GM21381 (cell line): ENCODE measurements around the gene NLRP4.

Source experiments
- ATAC-seq: cut with Tn5 transposase; IDR thresholded peaks from one replicate; pipeline ENCODE4 v1.9.1; 2021; ENCODE audit warnings: mild to moderate bottlenecking, moderate library complexity; ENCODE audit not compliant: unreplicated experiment

Gene NLRP4, protein sequence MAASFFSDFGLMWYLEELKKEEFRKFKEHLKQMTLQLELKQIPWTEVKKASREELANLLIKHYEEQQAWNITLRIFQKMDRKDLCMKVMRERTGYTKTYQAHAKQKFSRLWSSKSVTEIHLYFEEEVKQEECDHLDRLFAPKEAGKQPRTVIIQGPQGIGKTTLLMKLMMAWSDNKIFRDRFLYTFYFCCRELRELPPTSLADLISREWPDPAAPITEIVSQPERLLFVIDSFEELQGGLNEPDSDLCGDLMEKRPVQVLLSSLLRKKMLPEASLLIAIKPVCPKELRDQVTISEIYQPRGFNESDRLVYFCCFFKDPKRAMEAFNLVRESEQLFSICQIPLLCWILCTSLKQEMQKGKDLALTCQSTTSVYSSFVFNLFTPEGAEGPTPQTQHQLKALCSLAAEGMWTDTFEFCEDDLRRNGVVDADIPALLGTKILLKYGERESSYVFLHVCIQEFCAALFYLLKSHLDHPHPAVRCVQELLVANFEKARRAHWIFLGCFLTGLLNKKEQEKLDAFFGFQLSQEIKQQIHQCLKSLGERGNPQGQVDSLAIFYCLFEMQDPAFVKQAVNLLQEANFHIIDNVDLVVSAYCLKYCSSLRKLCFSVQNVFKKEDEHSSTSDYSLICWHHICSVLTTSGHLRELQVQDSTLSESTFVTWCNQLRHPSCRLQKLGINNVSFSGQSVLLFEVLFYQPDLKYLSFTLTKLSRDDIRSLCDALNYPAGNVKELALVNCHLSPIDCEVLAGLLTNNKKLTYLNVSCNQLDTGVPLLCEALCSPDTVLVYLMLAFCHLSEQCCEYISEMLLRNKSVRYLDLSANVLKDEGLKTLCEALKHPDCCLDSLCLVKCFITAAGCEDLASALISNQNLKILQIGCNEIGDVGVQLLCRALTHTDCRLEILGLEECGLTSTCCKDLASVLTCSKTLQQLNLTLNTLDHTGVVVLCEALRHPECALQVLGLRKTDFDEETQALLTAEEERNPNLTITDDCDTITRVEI

DNA sequence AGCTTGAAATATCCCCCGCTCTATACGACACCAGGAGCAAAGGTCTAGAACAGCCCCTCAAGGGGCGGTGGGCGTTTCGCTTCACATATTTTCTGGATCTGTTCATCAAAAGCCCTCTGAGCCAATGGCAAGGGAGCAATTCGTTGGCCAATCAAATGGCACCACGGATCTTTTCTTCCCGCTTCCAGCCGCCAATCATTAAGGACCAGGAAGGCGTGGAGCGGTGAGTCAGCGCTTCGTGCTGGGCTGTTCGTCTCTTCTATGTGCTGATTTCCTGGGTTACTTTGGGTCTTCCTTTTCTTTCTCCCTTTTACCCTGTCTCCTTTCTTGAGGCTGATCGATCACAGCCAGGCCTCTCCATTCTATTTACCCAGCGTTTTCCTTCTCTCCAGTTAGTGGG, at the start of gene NLRP4:
NLRP4 (plus strand) TSS at position 201 of the 400 bp plus-strand sequence. CDS start 15,541 bp downstream, outside the sequence.
- ATAC-seq: no peak

DNA sequence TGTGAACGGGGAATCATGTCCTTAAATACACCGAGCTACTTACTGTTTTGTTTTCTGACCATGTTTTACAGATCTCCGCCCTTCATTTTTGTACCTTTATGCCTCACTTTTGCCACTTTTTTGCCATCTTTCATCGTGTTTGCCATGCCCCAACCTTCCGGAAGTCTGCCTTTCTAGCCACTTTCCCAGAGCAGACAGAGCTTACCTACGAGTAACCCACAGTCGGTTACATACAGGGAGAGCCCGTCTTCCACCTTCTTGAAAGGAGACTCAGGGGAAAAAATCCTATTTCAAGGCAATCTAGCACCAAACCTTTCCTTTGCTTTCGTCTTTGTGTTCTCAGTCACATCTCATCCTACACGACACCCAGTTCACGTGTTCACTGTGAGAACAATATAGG, 41.3 kb upstream of the NLRP4 start:
- ATAC-seq: no peak

DNA sequence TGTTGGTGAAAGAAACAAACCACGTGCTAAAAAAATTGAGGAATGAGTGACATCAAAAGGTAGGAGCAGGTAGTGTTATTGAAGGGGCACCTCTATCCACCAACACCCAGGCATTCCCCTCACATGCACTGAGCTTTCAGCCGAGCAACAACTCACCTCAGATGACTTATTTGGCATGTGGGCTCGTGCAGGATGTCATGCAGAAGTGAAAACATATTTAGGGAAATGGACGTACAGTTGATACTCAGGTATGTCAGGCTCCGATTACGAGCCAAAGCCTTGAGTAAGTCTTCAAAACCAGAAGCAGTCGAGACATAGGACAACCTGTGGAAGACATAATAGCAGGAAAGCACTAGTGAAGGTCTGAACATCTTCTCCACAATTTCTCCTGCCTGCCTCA, 34.9 kb upstream of the NLRP4 start:
- no peak for ATAC-seq

DNA sequence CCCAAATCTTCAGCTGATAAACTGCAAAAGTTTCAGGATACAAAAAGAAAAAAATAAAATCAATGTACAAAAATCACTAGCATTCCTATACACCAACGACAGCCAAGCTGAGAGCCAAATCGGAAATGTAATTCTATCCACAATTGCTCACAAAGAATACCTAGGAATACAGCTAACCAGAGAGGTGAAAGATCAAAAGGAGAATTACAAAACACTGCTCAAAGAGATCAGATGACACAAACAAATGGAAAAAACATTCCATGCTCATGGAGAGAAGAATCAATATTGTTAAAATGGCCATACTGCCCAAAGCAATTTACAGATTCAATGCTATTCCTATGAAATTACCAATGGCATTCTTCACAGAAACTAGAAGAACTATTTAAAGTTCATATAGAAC, 34.1 kb upstream of the NLRP4 start:
- no peak for ATAC-seq

DNA sequence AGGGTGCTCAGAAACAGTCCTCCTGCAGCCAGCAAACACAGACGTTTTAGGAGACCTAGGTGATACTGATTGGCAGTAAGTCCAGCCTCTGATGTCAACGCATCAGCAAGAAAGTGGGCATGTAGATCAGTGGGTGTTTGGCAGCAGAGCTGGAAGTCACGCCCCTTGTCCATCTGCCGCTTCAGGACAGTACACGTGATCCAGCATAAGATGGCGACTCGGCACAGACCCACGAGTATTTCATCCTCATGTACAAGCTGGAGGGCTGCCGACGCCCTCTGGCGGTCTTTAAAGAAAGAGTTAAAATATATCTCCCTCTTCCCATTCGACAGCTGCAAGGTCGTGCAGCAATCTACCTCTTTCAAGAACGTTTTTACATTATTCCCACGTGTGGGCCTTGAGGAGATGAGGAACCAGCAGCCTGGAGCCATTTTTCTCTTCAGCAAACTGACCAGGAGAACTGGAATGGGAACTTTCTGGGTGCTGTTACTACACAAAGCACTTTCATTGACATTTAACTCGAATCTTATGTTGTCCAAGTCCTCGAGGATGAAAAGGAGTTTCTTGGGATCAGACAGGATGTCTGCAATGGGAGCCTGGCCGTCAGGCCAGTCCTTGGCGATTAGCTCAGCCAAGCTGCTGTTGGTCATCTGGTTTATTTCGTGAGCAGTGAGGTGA, 26.8 kb upstream of the NLRP4 start:
- no peak for ATAC-seq

DNA sequence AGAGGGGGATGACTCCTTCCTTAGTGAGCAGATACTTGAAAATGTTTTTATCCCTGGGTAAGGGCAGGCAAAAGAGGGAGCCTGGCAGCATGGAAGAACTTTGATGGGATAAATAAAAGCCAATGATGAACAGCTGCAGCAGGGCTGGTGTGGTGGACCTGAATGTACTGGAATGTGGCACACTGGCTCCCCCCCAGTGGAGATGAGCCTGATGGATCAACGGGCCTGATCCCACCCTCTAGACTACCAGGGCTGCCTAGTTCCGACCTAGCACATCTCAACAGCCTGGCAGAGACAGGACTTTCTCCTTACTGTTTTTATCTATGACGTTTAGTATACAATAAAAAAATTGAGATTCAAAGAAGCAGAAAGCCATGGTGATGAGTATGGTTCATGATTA, 25.0 kb upstream of the NLRP4 start:
- no peak for ATAC-seq

DNA sequence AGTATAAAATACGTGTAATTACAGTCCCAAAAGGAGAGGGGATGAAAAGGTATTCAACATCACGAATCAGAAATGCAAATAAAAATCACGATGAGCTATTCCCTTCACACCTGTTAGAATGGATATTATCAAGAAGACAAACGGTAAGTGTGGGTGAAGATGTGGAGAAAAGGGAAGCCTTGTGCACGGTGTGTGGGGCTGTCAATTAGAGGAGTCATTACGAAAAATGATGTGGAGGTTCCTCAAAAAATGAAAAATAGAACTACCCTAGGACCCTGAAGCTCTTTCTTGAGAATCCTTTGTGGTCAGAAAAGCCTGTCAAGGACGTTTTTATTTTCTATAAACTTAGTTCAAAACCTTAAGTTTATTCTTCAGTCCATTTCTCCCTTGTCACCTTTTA, 23.9 kb upstream of the NLRP4 start:
- ATAC-seq: no peak

DNA sequence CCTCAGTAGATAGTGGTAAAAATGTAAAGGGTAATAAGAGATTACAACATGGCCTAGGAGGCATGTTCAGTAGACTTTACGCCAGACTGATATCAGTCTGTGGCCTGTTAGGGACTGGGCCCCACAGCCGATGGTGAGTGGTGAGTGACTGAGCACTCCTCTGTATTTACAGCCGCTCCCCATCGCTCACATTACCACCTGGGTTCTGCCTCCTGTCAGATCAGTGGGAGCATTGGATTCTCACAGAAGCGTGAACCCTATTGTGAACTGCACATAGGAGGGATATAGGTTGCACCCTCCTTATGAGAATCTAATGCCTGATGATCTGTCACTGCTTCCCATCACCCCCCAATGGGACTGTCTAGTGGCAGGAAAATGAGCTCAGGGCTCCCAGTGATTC, 22.4 kb upstream of the NLRP4 start:
- ATAC-seq: no peak

DNA sequence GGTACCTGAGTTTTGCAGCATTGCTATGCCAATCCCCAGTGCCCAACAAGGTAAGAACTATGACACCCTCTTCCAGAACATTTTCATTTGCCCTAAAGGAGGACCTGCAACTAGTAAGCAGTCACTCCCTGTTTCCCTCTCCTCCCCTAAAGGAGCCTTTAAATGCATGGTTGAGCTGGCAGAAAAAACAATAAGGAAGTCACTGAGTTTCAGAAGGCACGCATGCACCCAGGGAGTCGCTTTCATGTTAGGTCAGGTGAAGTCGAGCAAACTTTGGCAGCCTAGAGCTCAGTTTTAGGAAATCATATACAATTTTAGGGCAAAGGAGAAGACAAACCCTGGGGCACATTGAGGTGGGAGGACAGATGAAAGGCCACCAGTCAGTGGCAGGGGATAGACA, 16.3 kb upstream of the NLRP4 start:
- no peak for ATAC-seq

DNA sequence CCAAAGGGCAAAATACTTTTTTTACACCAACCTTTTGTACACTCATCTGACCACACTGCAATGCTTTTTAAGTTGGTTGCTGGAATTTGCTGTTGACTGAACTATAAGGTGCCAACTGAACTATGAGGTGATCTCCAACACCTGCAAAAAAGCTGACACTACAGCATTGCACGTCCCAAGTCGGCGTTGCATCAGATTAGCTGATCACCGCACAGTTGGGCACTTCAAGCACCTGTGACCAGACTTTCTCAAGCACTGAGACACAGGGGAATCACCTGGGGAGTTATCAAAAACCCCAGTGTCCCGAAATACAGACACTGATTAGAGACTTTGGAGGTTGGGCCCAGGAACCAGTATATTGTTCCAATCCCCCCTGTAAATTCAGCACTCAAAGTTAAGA, 5.7 kb upstream of the NLRP4 start:
- no peak for ATAC-seq

DNA sequence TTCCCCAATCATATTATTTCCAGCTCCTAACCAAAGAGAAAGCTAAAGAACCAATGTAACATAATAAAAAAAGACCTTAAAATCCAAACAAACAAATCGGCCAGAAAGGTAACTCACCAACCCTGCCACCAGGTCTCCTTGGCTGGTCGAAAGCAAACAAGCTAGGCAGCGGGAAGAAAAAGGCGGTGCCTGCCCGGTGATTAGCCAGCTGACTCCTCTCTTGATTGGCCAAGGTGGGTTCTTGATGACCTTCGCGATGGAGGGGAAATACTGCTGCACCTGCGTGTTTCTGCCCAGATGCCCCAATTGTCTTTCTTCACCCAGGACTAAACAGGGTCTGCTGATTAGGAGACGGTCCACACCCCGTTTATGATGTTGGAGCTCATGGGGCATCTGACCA, 4.5 kb upstream of the NLRP4 start, which contains the start of gene NLRP11:
NLRP11 (minus strand) TSS at position 154 of the 400 bp plus-strand sequence. CDS start 13,825 bp downstream, outside the sequence.
- ATAC-seq: no peak

DNA sequence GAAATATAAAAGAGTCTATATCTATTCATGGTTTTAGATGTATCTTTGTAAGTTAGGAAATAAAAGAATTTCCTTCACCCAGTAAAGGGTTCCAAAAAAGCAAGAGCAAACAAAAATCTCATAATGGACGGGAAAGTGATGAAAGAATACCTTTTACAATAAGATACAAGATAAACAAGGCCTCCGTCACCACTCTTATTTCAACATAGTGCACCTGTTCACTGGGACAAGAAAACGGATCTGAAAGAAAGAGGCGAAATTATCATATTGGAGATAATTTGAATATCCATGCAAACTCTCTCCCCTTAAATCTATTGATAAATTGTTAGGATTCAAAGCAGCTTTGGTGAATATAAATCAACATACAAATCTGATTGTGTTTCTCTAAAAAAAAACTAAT, 3.7 kb upstream of the NLRP4 start:
- ATAC-seq: no peak

DNA sequence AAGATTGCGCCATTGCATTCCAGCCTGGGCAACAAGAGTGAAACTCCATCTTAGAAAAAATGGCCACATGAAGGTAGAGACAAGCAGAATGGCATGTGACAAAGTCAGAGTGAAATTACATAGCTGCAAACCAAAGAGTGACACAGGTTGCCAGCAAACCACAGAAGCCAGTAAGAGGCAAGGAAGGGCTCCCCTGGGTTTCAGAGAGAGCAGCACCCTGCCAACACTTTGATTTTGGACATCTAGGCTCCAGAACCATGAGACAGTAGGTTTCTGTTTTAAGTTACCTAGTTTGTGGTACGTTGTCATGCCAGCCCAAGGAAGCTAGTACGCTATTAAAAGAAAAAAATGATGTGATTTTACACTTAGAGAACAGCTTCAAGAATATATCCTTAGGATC, 1.9 kb downstream of the NLRP4 start:
- no peak for ATAC-seq

DNA sequence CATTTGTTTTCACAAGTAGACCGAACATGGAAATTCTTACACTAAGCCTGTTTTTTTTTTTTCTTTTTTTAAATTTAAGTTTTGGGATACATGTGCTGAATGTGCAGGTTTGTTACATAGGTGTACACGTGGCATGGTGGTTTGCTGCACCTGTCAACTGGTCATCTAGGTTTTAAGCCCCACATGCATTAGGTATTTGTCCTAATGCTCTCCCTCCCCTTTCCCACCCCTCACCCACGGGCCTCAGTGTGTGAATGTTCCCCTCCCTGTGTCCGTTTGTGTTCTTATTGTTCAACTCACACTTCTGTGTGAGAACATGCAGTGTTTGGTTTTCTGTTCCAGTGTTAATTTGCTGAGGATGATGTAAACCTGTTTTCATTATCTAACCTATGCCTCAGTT, 2.6 kb downstream of the NLRP4 start:
- no peak for ATAC-seq

DNA sequence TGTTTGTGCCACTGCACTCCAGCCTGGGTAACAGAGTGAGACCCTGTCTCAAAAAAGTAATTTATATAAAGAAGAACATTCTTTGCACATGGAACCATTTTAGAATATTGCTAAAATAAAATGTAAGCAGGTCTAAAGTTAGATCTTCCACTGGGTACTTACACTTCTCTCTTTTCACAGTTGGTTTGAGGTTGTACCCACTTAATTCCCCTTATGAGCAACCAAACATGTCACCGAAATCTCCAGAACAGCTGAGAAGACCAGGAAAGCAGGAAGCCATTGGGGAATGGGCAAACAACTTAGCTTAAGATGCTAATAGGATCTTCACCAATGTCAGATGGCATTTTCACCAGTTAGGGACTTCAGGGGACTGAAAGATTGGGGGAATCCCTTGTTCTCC, 18.8 kb downstream of the NLRP4 start:
- no peak for ATAC-seq

DNA sequence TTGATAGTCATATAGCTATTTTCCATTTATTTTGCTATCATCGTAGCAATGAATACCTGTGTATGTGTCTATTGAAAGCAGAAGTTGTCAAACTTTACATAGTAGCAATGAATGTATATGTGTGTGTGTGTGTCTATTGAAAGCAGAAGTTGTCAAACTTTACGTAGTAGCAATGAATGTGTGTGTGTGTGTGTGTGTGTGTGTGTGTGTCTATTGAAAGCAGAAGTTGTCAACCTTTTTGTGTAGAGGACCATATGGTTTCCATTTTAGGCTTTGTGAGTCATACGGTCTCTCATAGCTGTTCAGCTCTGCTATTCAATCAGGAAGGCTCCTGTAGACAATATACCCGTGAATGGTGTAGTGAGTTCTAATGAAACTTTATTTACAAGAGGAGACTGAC, 20.8 kb downstream of the NLRP4 start:
- no peak for ATAC-seq

DNA sequence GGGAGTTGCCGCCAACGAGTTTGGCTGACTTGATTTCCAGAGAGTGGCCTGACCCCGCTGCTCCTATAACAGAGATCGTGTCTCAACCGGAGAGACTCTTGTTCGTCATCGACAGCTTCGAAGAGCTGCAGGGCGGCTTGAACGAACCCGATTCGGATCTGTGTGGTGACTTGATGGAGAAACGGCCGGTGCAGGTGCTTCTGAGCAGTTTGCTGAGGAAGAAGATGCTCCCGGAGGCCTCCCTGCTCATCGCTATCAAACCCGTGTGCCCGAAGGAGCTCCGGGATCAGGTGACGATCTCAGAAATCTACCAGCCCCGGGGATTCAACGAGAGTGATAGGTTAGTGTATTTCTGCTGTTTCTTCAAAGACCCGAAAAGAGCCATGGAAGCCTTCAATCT, 21.6 kb downstream of the NLRP4 start:
- ATAC-seq: no peak

DNA sequence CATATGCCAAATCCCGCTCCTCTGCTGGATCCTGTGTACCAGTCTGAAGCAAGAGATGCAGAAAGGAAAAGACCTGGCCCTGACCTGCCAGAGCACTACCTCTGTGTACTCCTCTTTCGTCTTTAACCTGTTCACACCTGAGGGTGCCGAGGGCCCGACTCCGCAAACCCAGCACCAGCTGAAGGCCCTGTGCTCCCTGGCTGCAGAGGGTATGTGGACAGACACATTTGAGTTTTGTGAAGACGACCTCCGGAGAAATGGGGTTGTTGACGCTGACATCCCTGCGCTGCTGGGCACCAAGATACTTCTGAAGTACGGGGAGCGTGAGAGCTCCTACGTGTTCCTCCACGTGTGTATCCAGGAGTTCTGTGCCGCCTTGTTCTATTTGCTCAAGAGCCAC, 22.1 kb downstream of the NLRP4 start:
- ATAC-seq: no peak

DNA sequence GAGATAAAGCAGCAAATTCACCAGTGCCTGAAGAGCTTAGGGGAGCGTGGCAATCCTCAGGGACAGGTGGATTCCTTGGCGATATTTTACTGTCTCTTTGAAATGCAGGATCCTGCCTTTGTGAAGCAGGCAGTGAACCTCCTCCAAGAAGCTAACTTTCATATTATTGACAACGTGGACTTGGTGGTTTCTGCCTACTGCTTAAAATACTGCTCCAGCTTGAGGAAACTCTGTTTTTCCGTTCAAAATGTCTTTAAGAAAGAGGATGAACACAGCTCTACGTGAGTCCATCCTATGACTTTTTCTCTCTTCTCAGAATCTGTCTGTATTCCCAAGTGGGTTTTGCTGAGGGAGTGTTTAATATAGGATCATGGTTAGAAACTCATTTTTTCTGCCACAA, 22.6 kb downstream of the NLRP4 start:
- ATAC-seq: no peak

DNA sequence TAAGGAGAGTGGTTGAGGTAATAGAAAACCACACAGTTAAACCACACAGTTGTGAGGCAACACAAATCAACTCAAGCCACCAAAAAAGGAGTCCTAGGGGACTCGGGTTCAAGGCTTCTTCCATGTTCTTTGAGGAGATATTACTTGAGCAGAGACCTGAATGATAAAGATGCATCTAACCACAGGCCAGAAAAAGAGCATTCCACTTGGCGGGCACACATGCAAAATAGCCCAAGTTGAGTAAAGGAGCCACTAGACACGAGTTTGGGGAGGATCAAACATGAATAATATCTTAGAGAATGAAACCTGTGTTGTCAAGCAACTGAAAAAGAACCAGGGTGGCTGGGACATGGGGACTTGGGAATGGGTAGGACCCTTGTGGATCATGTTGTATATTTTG, 30.2 kb downstream of the NLRP4 start:
- no peak for ATAC-seq

DNA sequence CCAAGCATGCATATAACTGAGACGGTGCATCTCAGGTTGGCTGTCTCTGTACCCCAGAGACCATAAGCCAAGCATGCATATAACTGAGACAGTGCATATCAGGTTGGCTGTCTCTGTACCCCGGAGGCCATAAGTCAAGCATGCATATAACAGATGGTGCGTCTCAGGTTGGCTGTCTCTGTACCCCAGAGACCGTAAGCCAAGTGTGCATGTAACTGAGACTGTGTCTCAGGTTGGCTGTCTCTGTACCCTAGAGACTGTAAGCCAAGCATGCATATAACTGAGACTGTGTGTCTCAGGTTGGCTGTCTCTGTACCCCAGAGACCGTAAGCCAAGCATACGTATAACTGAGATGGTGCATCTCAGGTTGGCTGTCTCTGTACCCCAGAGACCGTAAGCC, 30.8 kb downstream of the NLRP4 start:
- no peak for ATAC-seq
